ENCODE results near the gene PPP2R2C.

PPP2R2C gene

DNA sequence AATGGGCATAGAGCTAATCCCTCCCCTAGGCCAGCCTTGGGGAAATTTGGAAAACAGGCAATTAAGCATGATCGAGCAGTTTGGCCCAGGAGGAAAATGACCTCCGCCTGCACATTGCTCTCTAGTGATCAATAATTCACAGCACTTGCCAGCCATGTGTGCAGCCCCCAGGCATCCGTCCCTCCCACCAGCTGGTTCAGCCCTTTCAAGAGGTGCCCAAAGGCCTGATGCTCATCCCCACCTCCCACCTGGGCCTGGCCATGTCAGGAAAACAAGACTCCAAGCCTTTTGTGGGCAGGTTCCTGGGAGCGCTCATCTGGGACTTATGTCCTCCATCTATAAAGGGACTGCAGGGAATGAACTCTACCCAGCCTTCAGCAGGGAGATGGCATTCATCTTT, 17.5 kb upstream of the PPP2R2C start (continued):
- TF ChIP-seq, protein P1, sequence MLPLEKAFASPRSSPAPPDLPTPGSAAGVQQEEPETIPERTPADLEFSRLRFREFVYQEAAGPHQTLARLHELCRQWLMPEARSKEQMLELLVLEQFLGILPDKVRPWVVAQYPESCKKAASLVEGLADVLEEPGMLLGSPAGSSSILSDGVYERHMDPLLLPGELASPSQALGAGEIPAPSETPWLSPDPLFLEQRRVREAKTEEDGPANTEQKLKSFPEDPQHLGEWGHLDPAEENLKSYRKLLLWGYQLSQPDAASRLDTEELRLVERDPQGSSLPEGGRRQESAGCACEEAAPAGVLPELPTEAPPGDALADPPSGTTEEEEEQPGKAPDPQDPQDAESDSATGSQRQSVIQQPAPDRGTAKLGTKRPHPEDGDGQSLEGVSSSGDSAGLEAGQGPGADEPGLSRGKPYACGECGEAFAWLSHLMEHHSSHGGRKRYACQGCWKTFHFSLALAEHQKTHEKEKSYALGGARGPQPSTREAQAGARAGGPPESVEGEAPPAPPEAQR (tag by site-specific recombination; IDR thresholded peaks at IDR 0.05): no peak
- TF ChIP-seq ZNF132 (tag by site-specific recombination; IDR thresholded peaks at IDR 0.05; ENCODE audit: borderline replicate concordance): no peak
- no peak for TF ChIP-seq ZNF677 (tag by site-specific recombination; IDR thresholded peaks at IDR 0.05)
- TF ChIP-seq, protein P2, sequence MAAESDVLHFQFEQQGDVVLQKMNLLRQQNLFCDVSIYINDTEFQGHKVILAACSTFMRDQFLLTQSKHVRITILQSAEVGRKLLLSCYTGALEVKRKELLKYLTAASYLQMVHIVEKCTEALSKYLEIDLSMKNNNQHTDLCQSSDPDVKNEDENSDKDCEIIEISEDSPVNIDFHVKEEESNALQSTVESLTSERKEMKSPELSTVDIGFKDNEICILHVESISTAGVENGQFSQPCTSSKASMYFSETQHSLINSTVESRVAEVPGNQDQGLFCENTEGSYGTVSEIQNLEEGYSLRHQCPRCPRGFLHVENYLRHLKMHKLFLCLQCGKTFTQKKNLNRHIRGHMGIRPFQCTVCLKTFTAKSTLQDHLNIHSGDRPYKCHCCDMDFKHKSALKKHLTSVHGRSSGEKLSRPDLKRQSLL (tag by site-specific recombination; IDR thresholded peaks at IDR 0.05): no peak
- no peak for TF ChIP-seq ZNF155 (tag by site-specific recombination; IDR thresholded peaks at IDR 0.05)
- TF ChIP-seq, protein P3, sequence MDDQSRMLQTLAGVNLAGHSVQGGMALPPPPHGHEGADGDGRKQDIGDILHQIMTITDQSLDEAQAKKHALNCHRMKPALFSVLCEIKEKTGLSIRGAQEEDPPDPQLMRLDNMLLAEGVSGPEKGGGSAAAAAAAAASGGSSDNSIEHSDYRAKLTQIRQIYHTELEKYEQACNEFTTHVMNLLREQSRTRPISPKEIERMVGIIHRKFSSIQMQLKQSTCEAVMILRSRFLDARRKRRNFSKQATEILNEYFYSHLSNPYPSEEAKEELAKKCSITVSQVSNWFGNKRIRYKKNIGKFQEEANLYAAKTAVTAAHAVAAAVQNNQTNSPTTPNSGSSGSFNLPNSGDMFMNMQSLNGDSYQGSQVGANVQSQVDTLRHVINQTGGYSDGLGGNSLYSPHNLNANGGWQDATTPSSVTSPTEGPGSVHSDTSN (CRISPR knock-in tag; IDR thresholded peaks at IDR 0.05): no peak

DNA sequence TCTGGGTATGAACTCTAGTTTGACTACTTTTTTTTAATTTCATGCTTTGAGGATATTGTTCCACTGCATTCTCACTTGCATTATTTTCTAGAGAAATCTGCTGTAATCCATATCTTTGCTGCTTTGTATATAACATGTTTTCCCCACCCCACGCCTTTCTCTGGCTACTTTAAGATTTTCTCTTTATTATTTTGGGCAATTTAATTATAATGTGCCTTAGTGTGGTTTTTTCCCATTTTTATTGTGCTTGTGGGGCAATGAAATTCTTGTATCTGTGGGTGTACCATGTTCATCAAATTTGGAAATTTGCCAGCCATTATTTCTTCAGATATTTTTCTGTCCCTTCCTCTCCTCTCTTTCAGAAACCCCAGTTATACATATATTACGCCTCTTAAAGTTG, 15.1 kb upstream of the PPP2R2C start:
- no peak overlapping the region for H3K4me3 ChIP-seq (ENCODE audit: low read depth, low read length)
- H3K36me3 ChIP-seq (ENCODE audit: control insufficient read depth in 2 of 2, insufficient read depth in 1 of 2, low read length in 2 of 2): no peaks in the 10 kb centered on the region
- no peak overlapping the region for H3K27ac ChIP-seq (ENCODE audit: extremely low read depth, low read depth, low read length)
- TF ChIP-seq SETDB1 (IDR thresholded peaks at IDR 0.05; ENCODE audit: insufficient read length, low read length) (peak; percentile 31), SP7 (tag by site-specific recombination; IDR thresholded peaks at IDR 0.05) (no peak), YY1 (tag by site-specific recombination; IDR thresholded peaks at IDR 0.05) (no peak), ZNF248 (tag by site-specific recombination; IDR thresholded peaks at IDR 0.05) (peak; percentile 69; the same call in 1 of the 2 replicates)
- CTCF ChIA-PET: no interaction called here
- POLR2A ChIA-PET: no interaction called here
- no peaks in the 10 kb centered on the region for H3K4me1 ChIP-seq (ENCODE audit: control insufficient read depth, insufficient read depth, low read length)
- H3K9me3 ChIP-seq (ENCODE audit: control insufficient read depth, insufficient read depth, low read depth, low read length): no peaks in the 10 kb centered on the region

- CTCF ChIA-PET: no interaction called here
- no peak for TF ChIP-seq ZNF335 (tag by site-specific recombination; conservative IDR thresholded peaks at IDR 0.05)
- TF ChIP-seq, protein P3 (CRISPR knock-in tag; IDR thresholded peaks at IDR 0.05): no peak
- TF ChIP-seq, protein P4, sequence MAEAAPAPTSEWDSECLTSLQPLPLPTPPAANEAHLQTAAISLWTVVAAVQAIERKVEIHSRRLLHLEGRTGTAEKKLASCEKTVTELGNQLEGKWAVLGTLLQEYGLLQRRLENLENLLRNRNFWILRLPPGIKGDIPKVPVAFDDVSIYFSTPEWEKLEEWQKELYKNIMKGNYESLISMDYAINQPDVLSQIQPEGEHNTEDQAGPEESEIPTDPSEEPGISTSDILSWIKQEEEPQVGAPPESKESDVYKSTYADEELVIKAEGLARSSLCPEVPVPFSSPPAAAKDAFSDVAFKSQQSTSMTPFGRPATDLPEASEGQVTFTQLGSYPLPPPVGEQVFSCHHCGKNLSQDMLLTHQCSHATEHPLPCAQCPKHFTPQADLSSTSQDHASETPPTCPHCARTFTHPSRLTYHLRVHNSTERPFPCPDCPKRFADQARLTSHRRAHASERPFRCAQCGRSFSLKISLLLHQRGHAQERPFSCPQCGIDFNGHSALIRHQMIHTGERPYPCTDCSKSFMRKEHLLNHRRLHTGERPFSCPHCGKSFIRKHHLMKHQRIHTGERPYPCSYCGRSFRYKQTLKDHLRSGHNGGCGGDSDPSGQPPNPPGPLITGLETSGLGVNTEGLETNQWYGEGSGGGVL (tag by site-specific recombination; IDR thresholded peaks at IDR 0.05): no peak
- no peak for TF ChIP-seq AEBP2 (tag by site-specific recombination; IDR thresholded peaks at IDR 0.05; ENCODE audit: borderline replicate concordance)
- TF ChIP-seq ZNF341 (tag by site-specific recombination; IDR thresholded peaks at IDR 0.05; ENCODE audit: low read depth): no peak
- no peak for TF ChIP-seq ZNF146 (tag by site-specific recombination; IDR thresholded peaks at IDR 0.05)
- no peak for TF ChIP-seq ZNF148 (tag by site-specific recombination; IDR thresholded peaks at IDR 0.05; ENCODE audit: borderline replicate concordance)
- TF ChIP-seq ZNF248 (tag by site-specific recombination; IDR thresholded peaks at IDR 0.05): no peak
- no peak for TF ChIP-seq HOXA7 (CRISPR knock-in tag; IDR thresholded peaks at IDR 0.05; ENCODE audit: borderline replicate concordance)
- no peak for TF ChIP-seq ZBTB20 (tag by site-specific recombination; IDR thresholded peaks at IDR 0.05)
- no peak for TF ChIP-seq ZFP41 (tag by site-specific recombination; IDR thresholded peaks at IDR 0.05; ENCODE audit: borderline replicate concordance)
Measured at GRCh38 chr4:6480534-6481088, 8.2 kb upstream of the PPP2R2C start.

More at GRCh38 chr4:6480534-6481088, 8.2 kb upstream of the PPP2R2C start:
- POLR2A ChIA-PET: no interaction called here
- Histone ChIP-seq H3K36me3 (ENCODE audit: control insufficient read depth in 2 of 2, insufficient read depth in 1 of 2, low read length in 2 of 2) (no peaks in the 10 kb centered on the region), H3K27ac (ENCODE audit: extremely low read depth, low read depth, low read length) (no peak overlapping the region), H3K4me3 (ENCODE audit: low read depth, low read length) (no peak overlapping the region), H3K9me3 (ENCODE audit: control insufficient read depth, insufficient read depth, low read depth, low read length) (no peaks in the 10 kb centered on the region), H3K4me1 (ENCODE audit: control insufficient read depth, insufficient read depth, low read length) (no peaks in the 10 kb centered on the region)
